ENCODE measurements around the gene NCAM1. TPM values are rescaled to one million over a fixed set of nuclear protein-coding genes. Genes with fewer than 3 reads are reported as not detected.

Gene NCAM1
- total RNA-seq, 2 donors from 2014 or later = 0.60 TPM; not detected in 1

DNA sequence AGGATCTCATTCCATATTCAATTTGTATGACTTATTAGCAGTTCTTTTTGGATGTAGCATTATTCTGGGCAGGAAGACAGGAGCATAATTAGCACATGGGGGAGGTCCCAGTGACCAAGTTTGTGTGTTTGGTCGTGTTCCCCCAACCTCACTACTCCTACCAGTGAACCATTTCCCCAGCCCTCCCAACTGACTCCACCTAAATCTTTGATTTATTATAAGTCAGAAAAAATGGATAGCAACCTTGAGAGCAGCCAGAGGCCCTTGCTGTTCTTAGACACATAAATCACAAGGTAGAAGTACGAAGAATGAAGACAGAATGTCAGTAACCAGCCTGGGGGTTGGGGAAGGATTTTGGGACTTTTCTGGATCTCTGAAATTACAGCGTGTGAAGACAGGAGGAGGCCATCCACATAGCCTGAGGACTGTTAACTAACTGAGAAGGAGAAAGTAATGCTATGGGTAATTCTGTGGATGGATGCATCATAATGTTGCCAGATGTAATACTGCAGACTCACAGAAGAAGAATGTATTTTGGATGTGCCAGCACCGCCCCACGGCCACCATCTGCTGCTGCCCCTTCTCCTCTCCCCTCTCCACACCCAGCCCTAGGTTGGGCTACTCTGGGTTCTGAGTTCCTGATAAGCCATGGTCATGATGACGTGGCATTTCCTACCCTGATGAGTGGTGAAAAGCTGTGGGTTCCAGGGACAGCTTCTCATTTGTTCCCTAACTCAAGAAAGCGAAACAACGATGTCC, 228.9 kb downstream of the NCAM1 start:
- no peaks in the 10 kb centered on the region for H3K4me1 Mint-ChIP-seq (ENCODE audit: low read depth)
- DNase-seq = no peak
- no peaks in the 10 kb centered on the region for H3K9me3 Mint-ChIP-seq
- H3K4me3 Mint-ChIP-seq = no peak overlapping the region
- no peak overlapping the region for H3K27ac Mint-ChIP-seq
- H3K36me3 Mint-ChIP-seq (ENCODE audit: insufficient read depth in 2 of 2) = no peaks in the 10 kb centered on the region
- H3K27me3 Mint-ChIP-seq (ENCODE audit: low read depth) = peaks cover 30% of the 10 kb centered on the region
- peak in 1 of 2 donors; percentile 41 for ATAC-seq (replicated peaks in 1 of 2)

DNA sequence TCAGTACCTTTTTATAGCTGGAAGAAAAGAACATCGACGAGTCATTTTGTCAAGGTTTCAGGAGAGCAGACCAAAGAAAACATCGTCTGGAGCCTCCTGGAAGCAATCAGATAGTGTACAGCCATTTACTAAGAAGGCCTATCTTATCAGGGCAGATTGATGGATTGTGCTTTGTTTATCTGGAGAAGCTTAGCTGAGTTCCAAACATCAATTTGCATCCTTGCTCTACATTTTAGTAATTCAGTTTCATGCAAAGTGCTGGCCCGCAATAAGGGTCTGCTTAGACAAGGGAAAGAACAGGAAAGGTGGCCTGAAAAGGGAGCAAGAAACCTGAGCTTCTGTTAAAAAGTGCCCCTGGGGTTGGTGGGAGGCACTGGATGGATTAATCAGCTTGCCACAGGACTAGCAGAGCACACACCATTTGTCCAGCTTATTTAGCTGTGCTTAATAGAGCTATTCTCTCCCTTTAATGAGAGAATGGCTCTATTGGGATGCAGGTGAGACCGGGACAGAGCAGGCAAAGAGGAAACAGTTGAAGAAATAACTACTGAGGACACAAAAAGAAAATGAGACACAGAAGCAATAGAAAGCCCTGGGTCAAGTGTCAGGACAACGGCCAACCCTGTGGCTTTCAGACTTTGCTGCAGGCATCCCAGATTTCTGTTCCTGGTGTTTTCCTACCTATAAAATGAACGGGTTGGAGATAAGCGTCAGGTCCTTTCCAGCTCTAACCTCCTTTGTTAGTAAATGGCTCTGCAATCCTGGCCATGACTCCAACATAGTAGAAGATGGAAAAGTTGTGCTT, 231.1 kb downstream of the NCAM1 start:
- no peaks in the 10 kb centered on the region for H3K9me3 Mint-ChIP-seq
- ATAC-seq (replicated peaks in 1 of 2) (no peak), DNase-seq (no peak)
- no peaks in the 10 kb centered on the region for H3K36me3 Mint-ChIP-seq (ENCODE audit: insufficient read depth in 2 of 2)
- H3K4me3 Mint-ChIP-seq = no peak overlapping the region
- no peak overlapping the region for H3K27ac Mint-ChIP-seq
- peaks cover 30% of the 10 kb centered on the region for H3K27me3 Mint-ChIP-seq (ENCODE audit: low read depth)
- no peaks in the 10 kb centered on the region for H3K4me1 Mint-ChIP-seq (ENCODE audit: low read depth)

DNA sequence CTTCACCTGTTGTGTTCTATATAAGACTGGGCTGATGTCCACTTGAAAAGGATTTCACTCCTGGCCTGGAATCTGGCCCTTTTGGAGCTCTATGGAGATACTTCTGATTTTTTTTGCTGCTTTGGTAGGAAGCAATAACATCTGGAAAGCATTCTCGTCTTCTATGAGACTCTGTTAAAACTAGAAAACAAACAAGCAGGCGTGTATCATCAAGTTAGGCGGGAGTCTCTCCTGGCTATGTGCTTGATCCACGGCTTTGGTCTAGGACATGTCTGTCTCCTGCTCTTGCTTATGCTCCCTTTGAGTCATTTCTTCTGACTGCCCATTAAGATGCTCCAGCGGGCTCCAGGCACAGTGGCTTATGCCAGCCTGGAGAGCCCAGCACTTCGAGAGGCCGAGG, 231.8 kb downstream of the NCAM1 start:
- Mint-ChIP-seq H3K27ac (no peak overlapping the region), H3K4me1 (ENCODE audit: low read depth) (no peaks in the 10 kb centered on the region), H3K36me3 (ENCODE audit: insufficient read depth in 2 of 2) (no peaks in the 10 kb centered on the region), H3K9me3 (no peaks in the 10 kb centered on the region), H3K4me3 (no peak overlapping the region), H3K27me3 (ENCODE audit: low read depth) (peaks cover 30% of the 10 kb centered on the region)
- DNase-seq (no peak), ATAC-seq (replicated peaks in 1 of 2) (no peak)

DNA sequence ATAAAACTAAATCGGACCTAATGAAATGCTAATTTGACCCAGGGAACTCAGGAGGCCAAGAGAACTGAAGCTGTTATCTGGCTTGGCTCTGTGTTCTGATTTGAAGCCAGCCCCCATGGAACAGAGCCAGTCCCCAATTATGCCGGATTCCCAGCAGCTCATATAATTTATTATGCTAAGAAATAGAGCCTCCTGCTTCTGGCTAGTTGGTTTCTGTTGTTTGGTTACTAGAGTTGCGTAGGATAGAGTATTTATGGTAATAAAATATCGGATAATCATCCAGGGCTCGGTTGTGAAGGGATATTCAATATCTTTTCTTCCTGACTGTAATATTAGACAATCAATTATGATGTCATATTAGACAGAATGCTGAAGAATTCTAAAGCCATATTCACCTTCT, 232.7 kb downstream of the NCAM1 start:
- no peaks in the 10 kb centered on the region for H3K9me3 Mint-ChIP-seq
- no peak overlapping the region for H3K27ac Mint-ChIP-seq
- ATAC-seq (replicated peaks in 1 of 2) (no peak), DNase-seq (no peak)
- no peak overlapping the region for H3K4me3 Mint-ChIP-seq
- no peaks in the 10 kb centered on the region for H3K4me1 Mint-ChIP-seq (ENCODE audit: low read depth)
- H3K36me3 Mint-ChIP-seq (ENCODE audit: insufficient read depth in 2 of 2) = no peaks in the 10 kb centered on the region
- peaks cover 30% of the 10 kb centered on the region for H3K27me3 Mint-ChIP-seq (ENCODE audit: low read depth)

DNA sequence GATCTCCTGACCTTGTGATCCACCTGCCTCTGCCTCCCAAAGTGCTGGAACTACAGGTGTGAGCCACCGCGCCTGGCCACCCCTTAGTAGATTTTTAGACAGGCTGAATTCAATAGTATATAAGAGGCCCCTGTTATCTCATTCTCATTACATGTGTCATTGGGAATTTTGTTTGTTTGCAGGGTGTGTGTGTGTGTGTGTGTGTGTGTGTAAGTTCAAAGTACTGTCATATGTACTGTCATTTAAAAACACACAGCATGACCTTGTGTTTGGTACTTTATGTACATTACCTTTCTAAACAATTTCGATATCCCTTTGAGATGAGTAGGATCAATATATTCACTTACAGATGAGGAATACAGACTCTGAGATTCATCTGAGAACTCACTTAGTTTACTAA, 234.5 kb downstream of the NCAM1 start:
- Mint-ChIP-seq H3K4me1 (ENCODE audit: low read depth) (no peaks in the 10 kb centered on the region), H3K27me3 (ENCODE audit: low read depth) (peaks cover 22% of the 10 kb centered on the region), H3K9me3 (no peaks in the 10 kb centered on the region), H3K36me3 (ENCODE audit: insufficient read depth in 2 of 2) (no peaks in the 10 kb centered on the region), H3K4me3 (no peak overlapping the region), H3K27ac (no peak overlapping the region)
- DNase-seq (no peak), ATAC-seq (replicated peaks in 1 of 2) (no peak)

DNA sequence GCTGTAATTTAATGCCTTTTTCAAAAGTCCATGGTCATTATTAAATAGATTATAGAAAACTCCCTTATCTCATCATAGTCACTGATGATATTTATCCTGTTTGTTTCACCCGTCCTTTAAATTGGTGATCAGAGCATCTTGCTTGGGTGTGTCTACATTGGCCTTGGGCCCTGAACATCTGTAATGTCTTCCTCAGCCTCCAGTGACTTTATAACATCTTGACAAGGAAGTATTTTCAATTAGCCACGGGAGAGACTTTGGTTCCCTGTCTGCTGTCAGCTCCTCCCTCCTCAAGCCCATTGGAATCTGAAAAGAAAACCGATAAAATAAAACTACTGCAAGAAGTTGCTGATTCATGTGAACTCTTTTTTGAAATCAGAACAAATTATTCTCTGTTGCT, 236.2 kb downstream of the NCAM1 start:
- H3K36me3 Mint-ChIP-seq (ENCODE audit: insufficient read depth in 2 of 2) = no peaks in the 10 kb centered on the region
- DNase-seq = no peak
- ATAC-seq (replicated peaks in 1 of 2) = no peak

DNA sequence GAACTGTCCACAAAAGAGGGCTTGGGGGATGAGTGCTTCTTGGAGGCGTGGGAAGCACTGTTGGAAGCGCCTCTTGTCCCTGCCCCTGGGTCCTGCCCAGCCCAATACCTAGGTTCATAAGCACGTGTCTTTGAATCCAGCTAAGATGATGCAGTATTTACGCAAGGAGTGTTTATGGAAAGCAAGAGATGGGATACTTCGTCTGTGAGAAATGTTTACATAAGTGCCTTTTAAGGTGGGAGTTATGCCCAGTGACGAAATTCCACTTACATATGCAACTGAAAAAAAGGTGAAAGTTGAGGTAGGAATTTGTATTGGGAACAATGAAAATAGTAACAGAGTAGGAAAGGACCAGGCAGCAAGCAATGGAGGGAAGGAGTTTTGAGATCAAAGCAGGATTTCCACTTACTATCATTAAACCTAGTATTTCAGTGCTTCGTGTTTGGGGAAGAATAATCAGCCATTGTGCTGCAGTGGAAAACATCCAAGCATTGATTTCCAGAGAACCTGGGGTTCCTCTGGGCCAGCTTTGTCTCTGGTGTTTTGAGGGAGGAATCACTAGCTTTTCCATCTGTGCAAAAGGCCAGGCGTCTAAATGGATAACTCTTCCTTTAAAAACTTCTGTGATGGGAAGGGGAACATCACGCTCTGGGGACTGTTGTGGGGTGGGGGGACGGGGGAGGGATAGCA, 237.9 kb downstream of the NCAM1 start:
- Mint-ChIP-seq H3K4me1 (ENCODE audit: low read depth) (no peaks in the 10 kb centered on the region), H3K27ac (no peak overlapping the region), H3K36me3 (ENCODE audit: insufficient read depth in 2 of 2) (no peaks in the 10 kb centered on the region), H3K4me3 (no peak overlapping the region), H3K27me3 (ENCODE audit: low read depth) (peaks cover 11% of the 10 kb centered on the region), H3K9me3 (no peaks in the 10 kb centered on the region)
- no peak for ATAC-seq (replicated peaks in 1 of 2)
- no peak for DNase-seq

More for the DNA sequence above, 236.2 kb downstream of the NCAM1 start:
- Mint-ChIP-seq H3K27me3 (ENCODE audit: low read depth) (peaks cover 20% of the 10 kb centered on the region), H3K27ac (no peak overlapping the region), H3K4me1 (ENCODE audit: low read depth) (no peaks in the 10 kb centered on the region), H3K9me3 (no peaks in the 10 kb centered on the region), H3K4me3 (no peak overlapping the region)

DNA sequence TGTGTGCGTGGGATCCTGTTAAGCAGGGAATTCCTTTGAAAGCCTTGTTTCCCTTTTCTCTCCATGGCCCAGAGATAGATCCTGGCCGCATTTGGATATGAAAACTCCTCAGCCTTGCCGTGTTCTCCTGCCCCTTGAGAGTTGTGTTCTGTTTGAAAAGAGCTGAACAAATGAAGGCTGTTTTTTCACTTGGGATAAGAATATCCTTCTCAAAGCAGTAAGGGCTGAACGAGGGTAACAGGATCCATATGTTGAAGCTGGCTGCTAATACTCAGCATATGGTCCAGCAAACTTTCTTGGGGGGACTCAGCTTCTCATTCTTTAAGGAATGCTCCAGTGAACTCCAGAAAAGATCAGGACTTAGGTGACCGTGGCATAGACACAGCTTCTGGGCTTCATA, 238.6 kb downstream of the NCAM1 start:
- no peak for DNase-seq
- no peaks in the 10 kb centered on the region for H3K36me3 Mint-ChIP-seq (ENCODE audit: insufficient read depth in 2 of 2)
- no peak for ATAC-seq (replicated peaks in 1 of 2)

DNA sequence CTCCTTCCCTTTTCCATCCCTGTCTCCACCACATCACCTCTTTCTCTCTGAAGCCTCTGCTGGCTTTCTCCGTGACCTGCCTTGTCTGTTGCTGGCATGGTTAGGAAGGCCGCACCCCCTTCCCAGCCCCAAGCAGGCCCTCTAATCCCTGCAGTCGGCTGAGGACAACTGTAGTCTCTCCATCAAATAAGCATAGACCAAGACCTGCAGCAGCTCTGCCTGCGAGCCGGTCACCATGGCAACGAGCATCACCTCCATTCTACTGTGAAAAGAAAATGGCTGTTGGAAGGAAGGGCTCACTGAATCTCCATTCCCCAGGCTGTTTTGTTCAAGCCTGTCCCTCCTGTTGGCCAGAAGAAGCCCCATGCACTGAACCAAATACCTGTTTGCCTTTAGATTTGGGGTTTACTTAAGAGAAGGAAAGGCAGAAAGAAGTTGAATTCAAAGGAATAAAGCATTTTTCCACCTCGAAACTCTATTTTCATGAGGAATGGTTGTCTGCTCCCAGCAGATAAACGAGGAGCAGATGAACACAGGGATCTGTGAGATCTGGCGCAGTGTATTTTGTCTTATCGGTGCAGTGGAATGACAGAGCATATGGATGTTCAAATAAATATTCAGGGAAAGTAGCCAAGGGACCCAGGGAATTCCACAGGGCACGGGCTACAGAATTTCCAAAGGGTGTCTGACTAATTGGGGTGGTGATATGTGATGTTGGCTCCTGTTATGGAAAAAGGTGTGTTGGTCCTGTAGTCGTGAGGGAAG, 240.0 kb downstream of the NCAM1 start:
- DNase-seq = no peak
- Mint-ChIP-seq H3K4me3 (no peak overlapping the region), H3K4me1 (ENCODE audit: low read depth) (no peaks in the 10 kb centered on the region), H3K9me3 (no peaks in the 10 kb centered on the region), H3K36me3 (ENCODE audit: insufficient read depth in 2 of 2) (no peaks in the 10 kb centered on the region), H3K27ac (no peak overlapping the region), H3K27me3 (ENCODE audit: low read depth) (peaks cover 11% of the 10 kb centered on the region)
- ATAC-seq (replicated peaks in 1 of 2) = no peak

More for the DNA sequence above, 238.6 kb downstream of the NCAM1 start:
- no peak overlapping the region for H3K4me3 Mint-ChIP-seq
- peaks cover 11% of the 10 kb centered on the region for H3K27me3 Mint-ChIP-seq (ENCODE audit: low read depth)
- H3K4me1 Mint-ChIP-seq (ENCODE audit: low read depth) = no peaks in the 10 kb centered on the region
- no peaks in the 10 kb centered on the region for H3K9me3 Mint-ChIP-seq
- H3K27ac Mint-ChIP-seq = no peak overlapping the region

DNA sequence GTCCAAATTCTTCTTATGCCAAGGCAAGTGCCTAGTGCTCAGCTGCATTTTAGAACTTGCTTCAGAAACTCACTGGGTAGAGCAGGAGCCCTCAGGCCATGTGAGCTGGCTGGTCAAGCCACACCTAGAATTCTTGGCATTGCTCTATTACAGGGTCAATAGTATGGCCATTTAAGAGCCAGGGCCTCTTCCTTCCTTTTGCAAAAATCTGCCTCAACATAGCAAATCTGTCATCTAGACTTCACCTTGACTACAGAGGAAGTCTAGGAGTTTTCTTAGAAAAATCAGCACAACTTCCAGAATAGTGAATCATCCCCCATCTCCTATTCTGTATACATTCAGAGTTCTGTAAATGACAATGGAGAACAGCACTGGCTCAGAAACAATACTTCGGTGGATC, 241.2 kb downstream of the NCAM1 start:
- Mint-ChIP-seq H3K4me1 (ENCODE audit: low read depth) (no peaks in the 10 kb centered on the region), H3K36me3 (ENCODE audit: insufficient read depth in 2 of 2) (no peaks in the 10 kb centered on the region), H3K27me3 (ENCODE audit: low read depth) (peaks cover 11% of the 10 kb centered on the region), H3K27ac (no peak overlapping the region), H3K4me3 (no peak overlapping the region), H3K9me3 (no peaks in the 10 kb centered on the region)
- DNase-seq (no peak), ATAC-seq (replicated peaks in 1 of 2) (no peak)

DNA sequence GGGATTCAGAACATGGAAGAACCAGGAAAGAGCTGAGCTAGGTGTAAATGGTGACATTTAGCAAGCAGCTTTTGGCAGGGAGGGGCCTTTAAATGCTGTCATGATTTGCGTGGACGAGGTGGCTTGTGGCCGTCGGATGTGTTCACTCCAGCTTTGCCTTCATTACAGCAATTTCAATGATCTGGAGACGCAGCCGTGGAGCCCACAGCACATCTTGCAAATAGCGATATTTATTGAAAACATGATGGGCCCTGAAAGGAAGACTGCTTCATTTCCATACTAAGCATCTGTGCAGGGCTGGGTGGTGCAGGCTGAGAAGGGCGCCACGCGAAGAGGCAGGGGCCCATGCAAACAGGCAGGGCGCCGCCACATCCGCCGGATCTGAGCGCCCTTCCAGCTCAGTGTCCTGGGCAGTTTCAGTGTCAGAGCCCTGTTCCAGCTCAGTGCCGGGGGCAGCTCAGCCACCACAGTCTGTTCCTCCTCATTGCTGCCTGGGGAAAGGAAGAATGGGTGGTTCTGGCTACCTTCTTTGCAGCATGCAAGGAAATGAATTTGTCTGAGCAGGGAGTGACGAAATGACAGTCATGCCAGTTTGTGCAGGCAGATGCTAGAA, 242.0 kb downstream of the NCAM1 start:
- ATAC-seq (replicated peaks in 1 of 2) (no peak), DNase-seq (no peak)
- no peak overlapping the region for H3K4me3 Mint-ChIP-seq
- H3K27me3 Mint-ChIP-seq (ENCODE audit: low read depth) = peaks cover 18% of the 10 kb centered on the region
- H3K4me1 Mint-ChIP-seq (ENCODE audit: low read depth) = no peaks in the 10 kb centered on the region
- no peaks in the 10 kb centered on the region for H3K9me3 Mint-ChIP-seq
- no peak overlapping the region for H3K27ac Mint-ChIP-seq
- H3K36me3 Mint-ChIP-seq (ENCODE audit: insufficient read depth in 2 of 2) = no peaks in the 10 kb centered on the region

DNA sequence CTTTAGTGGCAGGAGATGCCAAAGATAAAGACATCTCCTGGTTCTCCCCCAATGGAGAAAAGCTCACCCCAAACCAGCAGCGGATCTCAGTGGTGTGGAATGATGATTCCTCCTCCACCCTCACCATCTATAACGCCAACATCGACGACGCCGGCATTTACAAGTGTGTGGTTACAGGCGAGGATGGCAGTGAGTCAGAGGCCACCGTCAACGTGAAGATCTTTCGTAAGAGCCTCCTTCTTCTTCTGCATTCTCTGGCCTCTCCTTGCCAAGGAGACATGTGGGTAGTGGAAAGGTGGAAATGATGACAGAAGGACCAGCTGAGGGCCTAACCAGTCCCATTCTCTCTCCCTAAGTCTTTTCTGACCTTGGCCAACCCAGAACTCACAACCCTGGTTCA, 243.1 kb downstream of the NCAM1 start:
- Mint-ChIP-seq H3K4me1 (ENCODE audit: low read depth) (no peaks in the 10 kb centered on the region), H3K4me3 (no peak overlapping the region), H3K9me3 (no peaks in the 10 kb centered on the region), H3K27me3 (ENCODE audit: low read depth) (peaks cover 19% of the 10 kb centered on the region), H3K27ac (no peak overlapping the region), H3K36me3 (ENCODE audit: insufficient read depth in 2 of 2) (no peaks in the 10 kb centered on the region)
- ATAC-seq (replicated peaks in 1 of 2) (no peak), DNase-seq (no peak)
